Panc1 (cell line): ENCODE measurements around the gene FAM13A. TPM values are rescaled to one million over a fixed set of nuclear protein-coding genes. Genes with fewer than 3 reads are reported as not detected.
"Not testable (repeated sequence)": the region's sequence is repeated elsewhere in the genome, so short reads cannot be mapped to it uniquely, and the experiment has no call there.

Source experiments
- ATAC-seq: fragments of 200-7000 bp; cut with Tn5 transposase; 2 replicates; pipeline ENCODE4 v1.9.1; 2020; ENCODE audit warnings: mild to moderate bottlenecking, moderate library complexity
- BruUV-seq: library from RNA; stranded (reverse); fragments of 400-500 nt; replicated peaks from 2 replicates; lab custom pipeline; 2021; lab: Mats Ljungman, UMichigan
- CTCF ChIA-PET: fragments of 300-600 bp; sonication (Branson Sonifier 250); formaldehyde crosslinking; loops from one replicate; lab custom pipeline; 2022; ENCODE audit warnings: antibody characterized with exemption; lab: Charles Lee
- POLR2A ChIA-PET: fragments of 300-600 bp; sonication (Branson Sonifier 250); formaldehyde crosslinking; loops from one replicate; lab custom pipeline; 2022; ENCODE audit warnings: antibody characterized with exemption; lab: Charles Lee
- DNase-seq: peaks from one replicate; pipeline ENCODE4 v3.0.0-alpha.2; 2010; ENCODE audit warnings: low read depth, low spot score
- H3K27ac ChIP-seq: 2 replicates; pipeline ENCODE4 v1.5.1; 2011; ENCODE audit warnings: mild to moderate bottlenecking, low read length, inconsistent platforms
- H3K27me3 ChIP-seq: fragments of 200-500 bp; sonication (Bioruptor generic); 2 replicates; pipeline ENCODE4 v1.6.0; 2014; ENCODE audit warnings: low read length, inconsistent platforms; ENCODE audit not compliant: control insufficient read depth, insufficient read depth
- H3K36me3 ChIP-seq: fragments of 200-500 bp; sonication (Bioruptor generic); 2 replicates; pipeline ENCODE4 v1.5.1; 2014; ENCODE audit warnings: inconsistent platforms, mild to moderate bottlenecking, low read length, moderate library complexity; ENCODE audit not compliant: control insufficient read depth, insufficient read depth
- H3K4me1 ChIP-seq: 2 replicates; pipeline ENCODE4 v1.5.1; 2011; ENCODE audit warnings: inconsistent platforms, mild to moderate bottlenecking, low read length, moderate library complexity; ENCODE audit not compliant: control insufficient read depth, insufficient read depth
- H3K4me3 ChIP-seq, 2 experiments: 2 replicates each; pipeline ENCODE4 v1.5.1; 2011 to 2012; ENCODE audit warnings: low read depth in 2 of 2, low read length in 2 of 2, mild to moderate bottlenecking in 2 of 2, inconsistent platforms in 1 of 2, moderate library complexity in 1 of 2
- H3K9me3 ChIP-seq: fragments of 200-500 bp; sonication (Bioruptor generic); 2 replicates; pipeline ENCODE4 v1.5.1; 2014; ENCODE audit warnings: low read depth, mild to moderate bottlenecking, inconsistent platforms, low read length, moderate library complexity; ENCODE audit not compliant: control insufficient read depth, insufficient read depth
- CTCF ChIP-seq: fragments of 450-650 bp; IDR thresholded peaks from 2 replicates; pipeline ENCODE4 v1.5.1; 2017; ENCODE audit warnings: mild to moderate bottlenecking
- POLR2AphosphoS5 ChIP-seq: IDR thresholded peaks from 2 replicates; pipeline ENCODE4 v1.6.1; 2012; ENCODE audit warnings: mild to moderate bottlenecking, low read depth, low read length, moderate library complexity
- SIN3A ChIP-seq: IDR thresholded peaks from 2 replicates; pipeline ENCODE4 v1.6.1; 2012; ENCODE audit warnings: low read depth, mild to moderate bottlenecking, low read length, moderate library complexity, borderline replicate concordance; ENCODE audit not compliant: insufficient read depth
- TCF7L2 ChIP-seq: IDR thresholded peaks from 2 replicates; pipeline ENCODE4 v1.6.1; 2011; ENCODE audit warnings: mild to moderate bottlenecking, low read depth, low read length, inconsistent platforms
- in situ Hi-C: cut with HindIII; loops from 2 replicates; pipeline ENCODE4 v1.10.0; 2016; ENCODE audit warnings: low sequenced_read_pairs, low pct_unique_long_range_greater_than_20kb
- intact Hi-C: fragments of 100-400 bp; cut with micrococcal nuclease; formaldehyde crosslinking; loops from one replicate; pipeline ENCODE4 v1.10.0; 2022; ENCODE audit not compliant: unreplicated experiment
- total RNA-seq: library from RNA; stranded (reverse); gene quantifications from one replicate; pipeline ENCODE4 v1.2.1, GENCODE V29; 2021; ENCODE audit not compliant: unreplicated experiment
- TF ChIP-seq, protein P1 (sequence below), 2 experiments: IDR thresholded peaks; 2 replicates each; pipeline ENCODE4 v1.6.1; 2011 to 2012; ENCODE audit warnings: low read depth in 2 of 2, control low read depth in 1 of 2, low read length in 1 of 2, mild to moderate bottlenecking in 1 of 2, moderate library complexity in 1 of 2; ENCODE audit not compliant: insufficient read depth in 1 of 2

The FAM13A gene
- total RNA-seq, 1 experiment from 2014 or later: 5.8 TPM

DNA sequence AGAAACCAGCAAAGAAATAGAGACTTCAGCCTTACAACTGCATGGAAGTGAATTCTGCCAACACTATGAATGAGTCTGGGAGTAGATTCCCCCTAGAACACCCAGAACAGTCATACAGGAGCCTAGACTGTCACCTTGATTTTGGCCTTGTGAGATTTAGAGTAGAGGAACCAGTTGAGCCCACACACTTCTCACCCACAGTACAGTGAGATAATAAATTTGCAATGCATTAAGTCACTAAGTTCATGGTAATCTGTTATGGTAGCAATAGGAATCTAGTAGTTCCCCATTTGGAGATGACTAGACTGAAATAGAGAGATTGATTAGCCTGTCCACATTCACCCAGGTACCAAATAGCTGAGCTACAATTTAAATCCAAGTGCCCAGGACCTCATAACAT lies 59.0 kb downstream of the FAM13A start:
- ATAC-seq (no peak), DNase-seq (no peak)
- Histone ChIP-seq H3K4me1 (no peaks in the 10 kb centered on the region), H3K9me3 (no peaks in the 10 kb centered on the region), H3K36me3 (no peaks in the 10 kb centered on the region), H3K4me3 (no peak overlapping the region), H3K27me3 (no peaks in the 10 kb centered on the region), H3K27ac (no peak overlapping the region)
- ChIA-PET POLR2A (no interaction called here), CTCF (no interaction called here)
- no TSS peak for BruUV-seq
- intact Hi-C loops (no loop called here), in situ Hi-C loops (no loop called here)
- TF ChIP-seq CTCF: no peak
- TF ChIP-seq TCF7L2: no peak
- no peak for TF ChIP-seq SIN3A
- TF ChIP-seq, protein P1, sequence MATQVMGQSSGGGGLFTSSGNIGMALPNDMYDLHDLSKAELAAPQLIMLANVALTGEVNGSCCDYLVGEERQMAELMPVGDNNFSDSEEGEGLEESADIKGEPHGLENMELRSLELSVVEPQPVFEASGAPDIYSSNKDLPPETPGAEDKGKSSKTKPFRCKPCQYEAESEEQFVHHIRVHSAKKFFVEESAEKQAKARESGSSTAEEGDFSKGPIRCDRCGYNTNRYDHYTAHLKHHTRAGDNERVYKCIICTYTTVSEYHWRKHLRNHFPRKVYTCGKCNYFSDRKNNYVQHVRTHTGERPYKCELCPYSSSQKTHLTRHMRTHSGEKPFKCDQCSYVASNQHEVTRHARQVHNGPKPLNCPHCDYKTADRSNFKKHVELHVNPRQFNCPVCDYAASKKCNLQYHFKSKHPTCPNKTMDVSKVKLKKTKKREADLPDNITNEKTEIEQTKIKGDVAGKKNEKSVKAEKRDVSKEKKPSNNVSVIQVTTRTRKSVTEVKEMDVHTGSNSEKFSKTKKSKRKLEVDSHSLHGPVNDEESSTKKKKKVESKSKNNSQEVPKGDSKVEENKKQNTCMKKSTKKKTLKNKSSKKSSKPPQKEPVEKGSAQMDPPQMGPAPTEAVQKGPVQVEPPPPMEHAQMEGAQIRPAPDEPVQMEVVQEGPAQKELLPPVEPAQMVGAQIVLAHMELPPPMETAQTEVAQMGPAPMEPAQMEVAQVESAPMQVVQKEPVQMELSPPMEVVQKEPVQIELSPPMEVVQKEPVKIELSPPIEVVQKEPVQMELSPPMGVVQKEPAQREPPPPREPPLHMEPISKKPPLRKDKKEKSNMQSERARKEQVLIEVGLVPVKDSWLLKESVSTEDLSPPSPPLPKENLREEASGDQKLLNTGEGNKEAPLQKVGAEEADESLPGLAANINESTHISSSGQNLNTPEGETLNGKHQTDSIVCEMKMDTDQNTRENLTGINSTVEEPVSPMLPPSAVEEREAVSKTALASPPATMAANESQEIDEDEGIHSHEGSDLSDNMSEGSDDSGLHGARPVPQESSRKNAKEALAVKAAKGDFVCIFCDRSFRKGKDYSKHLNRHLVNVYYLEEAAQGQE (IDR thresholded peaks at IDR 0.05; ENCODE audit: insufficient read depth in 1 of 2, low read depth in 2 of 2, low read length in 1 of 2): no peak
- TF ChIP-seq POLR2AphosphoS5: no peak

DNA sequence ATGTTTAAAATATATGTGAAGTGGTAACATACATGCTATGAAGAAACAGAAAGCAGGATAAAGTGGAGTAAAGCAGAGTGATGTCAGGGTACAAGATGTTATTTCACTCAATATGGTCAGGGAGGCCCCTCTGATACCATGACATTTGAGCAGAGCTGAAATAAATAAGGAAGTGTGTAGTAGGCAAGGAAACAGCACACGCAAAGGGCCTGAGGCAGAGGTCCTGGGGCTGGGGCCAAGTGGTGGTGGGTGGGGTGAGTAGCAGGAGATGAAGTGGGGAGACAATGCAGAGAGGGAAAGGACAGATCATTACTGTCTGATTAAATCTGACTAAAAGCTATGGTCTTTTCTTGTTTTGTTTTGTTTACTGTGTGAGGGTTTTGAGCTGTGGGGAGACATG lies 61.1 kb downstream of the FAM13A start:
- no peaks in the 10 kb centered on the region for H3K9me3 ChIP-seq
- intact Hi-C loops: no loop called here
- no peak for TF ChIP-seq TCF7L2
- TF ChIP-seq SIN3A: no peak
- no peak for TF ChIP-seq CTCF
- TF ChIP-seq POLR2AphosphoS5: no peak
- no TSS peak for BruUV-seq
- in situ Hi-C loops: no loop called here
- no peaks in the 10 kb centered on the region for H3K36me3 ChIP-seq
- DNase-seq (no peak), ATAC-seq (no peak)
- H3K27ac ChIP-seq: no peak overlapping the region
- POLR2A ChIA-PET: no interaction called here
- CTCF ChIA-PET: no interaction called here
- no peaks in the 10 kb centered on the region for H3K4me1 ChIP-seq
- no peaks in the 10 kb centered on the region for H3K27me3 ChIP-seq
- no peak overlapping the region for H3K4me3 ChIP-seq

GRCh38 chr4:88995257-88995656 lies 61.7 kb downstream of the FAM13A start:
- POLR2A ChIA-PET, H3K4me3 ChIP-seq, DNase-seq, ATAC-seq, H3K27me3 ChIP-seq, H3K9me3 ChIP-seq, H3K27ac ChIP-seq, BruUV-seq, CTCF ChIA-PET, H3K36me3 ChIP-seq, intact Hi-C loops, in situ Hi-C loops, H3K4me1 ChIP-seq: not testable (repeated sequence)
